Keratinocyte (primary cell): ENCODE data around the gene RAI14. TPM values are rescaled to one million over a fixed set of nuclear protein-coding genes. Genes with fewer than 3 reads are reported as not detected.

Source experiments
- DNase-seq: peaks from one replicate; pipeline ENCODE4 v3.0.0-alpha.2; 2011; ENCODE audit warnings: low read depth, missing footprints, low spot score
- FAIRE-seq: peaks from 2 replicates; lab custom pipeline; 2011; peaks lifted over from hg19 to GRCh38; lab: Jason Lieb, UNC
- H2AFZ ChIP-seq: 2 replicates; pipeline ENCODE4 v1.6.0; 2012; ENCODE audit warnings: low read length, control low read depth, inconsistent platforms; ENCODE audit not compliant: control insufficient read depth
- H3K27ac ChIP-seq: 2 replicates; pipeline ENCODE4 v1.5.1; 2011; ENCODE audit warnings: low read length; ENCODE audit not compliant: control insufficient read depth, insufficient read depth
- H3K27me3 ChIP-seq: 3 replicates; pipeline ENCODE4 v1.6.0; 2011; ENCODE audit warnings: low read length; ENCODE audit not compliant: control insufficient read depth, insufficient read depth; ENCODE audit errors: extremely low read depth
- H3K36me3 ChIP-seq, 2 experiments: 2 replicates in 1 of 2; 3 replicates in 1 of 2; pipeline ENCODE4 v1.5.1; 2011; ENCODE audit warnings: low read length in 2 of 2, mild to moderate bottlenecking in 1 of 2; ENCODE audit not compliant: control insufficient read depth in 2 of 2, insufficient read depth in 2 of 2; ENCODE audit errors: extremely low read depth in 1 of 2
- H3K4me1 ChIP-seq: 3 replicates; pipeline ENCODE4 v1.5.1; 2011; ENCODE audit warnings: low read length; ENCODE audit not compliant: control insufficient read depth, insufficient read depth; ENCODE audit errors: extremely low read depth
- H3K4me2 ChIP-seq: 3 replicates; pipeline ENCODE4 v1.6.0; 2011; ENCODE audit warnings: low read depth, low read length; ENCODE audit not compliant: control insufficient read depth, insufficient read depth; ENCODE audit errors: extremely low read depth
- H3K4me3 ChIP-seq, 3 experiments: fragments of 200-600 bp in 1 of 3; sonication (generic) in 1 of 3; 2 replicates in 2 of 3; 3 replicates in 1 of 3; pipeline ENCODE4 v1.5.1; 2011 to 2016; ENCODE audit warnings: low read length in 3 of 3, mild to moderate bottlenecking in 3 of 3, control low read depth in 2 of 3, inconsistent platforms in 1 of 3, low read depth in 1 of 3, mixed read lengths in 1 of 3, mixed run types in 1 of 3, moderate library complexity in 1 of 3; ENCODE audit not compliant: control insufficient read depth in 2 of 3, insufficient read depth in 2 of 3; ENCODE audit errors: extremely low read depth in 1 of 3
- H3K79me2 ChIP-seq: 2 replicates; pipeline ENCODE4 v1.6.0; 2012; ENCODE audit warnings: low read length; ENCODE audit not compliant: control insufficient read depth, insufficient read depth
- H3K9ac ChIP-seq: 3 replicates; pipeline ENCODE4 v1.6.0; 2011; ENCODE audit warnings: low read length; ENCODE audit not compliant: control insufficient read depth, insufficient read depth; ENCODE audit errors: extremely low read depth
- H3K9me1 ChIP-seq: 3 replicates; pipeline ENCODE4 v1.6.0; 2011; ENCODE audit warnings: low read length; ENCODE audit not compliant: control insufficient read depth, insufficient read depth; ENCODE audit errors: extremely low read depth
- H3K9me3 ChIP-seq: 2 replicates; pipeline ENCODE4 v1.5.1; 2012; ENCODE audit warnings: low read depth, low read length; ENCODE audit not compliant: control insufficient read depth
- H4K20me1 ChIP-seq: 3 replicates; pipeline ENCODE4 v1.6.0; 2011; ENCODE audit warnings: low read length; ENCODE audit not compliant: control insufficient read depth, insufficient read depth; ENCODE audit errors: extremely low read depth
- CTCF ChIP-seq, 3 experiments: IDR thresholded peaks in 1 of 3; conservative IDR thresholded peaks in 1 of 3; optimal IDR thresholded peaks in 1 of 3; 2 replicates in 2 of 3; 3 replicates in 1 of 3; pipeline versions ENCODE3 to v1.5.1; 2011; ENCODE audit warnings: low read length in 3 of 3, mild to moderate bottlenecking in 3 of 3, moderate library complexity in 2 of 3, control low read depth in 1 of 3, inconsistent platforms in 1 of 3; ENCODE audit not compliant: insufficient read depth in 2 of 3; ENCODE audit errors: extremely low read depth in 1 of 3
- EZH2 ChIP-seq: IDR thresholded peaks from one replicate; pipeline ENCODE4 v1.6.1; 2012; ENCODE audit warnings: inconsistent platforms, mild to moderate bottlenecking, low read length, moderate library complexity
- dilution Hi-C: fragments of 300-500 bp; cut with MboI; formaldehyde crosslinking; loops from one replicate; pipeline ENCODE4 v1.7.0; 2020; ENCODE audit warnings: low sequenced_read_pairs; ENCODE audit not compliant: extremely low pct_ligation_motif_present
- polyA minus RNA-seq, 3 experiments: library from RNA; depleted of rRNA, polyadenylated mRNA; stranded (reverse); fragments of >200 nt; gene quantifications; 1 replicate in 1 of 3; 2 replicates in 1 of 3; 3 replicates in 1 of 3; pipeline ENCODE4 v1.2.3, GENCODE V29; 2011
- polyA plus RNA-seq, 5 experiments: library from polyadenylated mRNA; depleted of rRNA in 3 of 5; stranded (reverse) in 3 of 5; stranded (forward) in 1 of 5; unstranded in 1 of 5; fragments of >200 nt; gene quantifications; 1 replicate in 1 of 5; 2 replicates in 3 of 5; 3 replicates in 1 of 5; pipeline versions ENCODE4 v1.2.1 to v1.2.3, GENCODE V29; 2011 to 2012; ENCODE audit warnings: missing spikeins in 2 of 5, low read depth in 1 of 5, low replicate concordance in 1 of 5

RAI14 gene
- polyA plus RNA-seq (31.4 to 37.6 TPM (median 31.9 TPM) in 3 replicates), polyA minus RNA-seq (80.6 to 150 TPM (median 93.5 TPM) in 3 replicates)
- 33.9 TPM for polyA plus RNA-seq (2011; ENCODE audit: low read depth)
- 29.6 and 33.6 TPM in 2 replicates for polyA plus RNA-seq (2011; cell fraction: cytosol; rRNA removed)
- polyA plus RNA-seq (2011; cell fraction: nucleus; rRNA removed): 35.5 and 37.1 TPM in 2 replicates
- polyA plus RNA-seq (2012; ENCODE audit: low replicate concordance): 10.5 and 39.8 TPM in 2 replicates
- 38.8 TPM for polyA minus RNA-seq (2011; cell fraction: cytosol; rRNA and poly(A)+ RNA removed)
- 16.4 and 37.4 TPM in 2 replicates for polyA minus RNA-seq (2011; cell fraction: nucleus; rRNA and poly(A)+ RNA removed)

- peak within 1 kb of the TSS; percentile 79 to 88 (median 80) for H3K4me3 ChIP-seq
- H3K9me3 ChIP-seq: no peaks in the 10 kb centered on the region
- H3K4me2 ChIP-seq: peak within 1 kb of the TSS; percentile 97
- H3K9ac ChIP-seq: peak within 1 kb of the TSS; percentile 78
- FAIRE-seq (no peak), DNase-seq (no peak)
- no peaks in the 10 kb centered on the region for H4K20me1 ChIP-seq
- H3K4me1 ChIP-seq: peaks cover 16% of the 10 kb centered on the region
- TF ChIP-seq EZH2 (no peak), CTCF (optimal IDR thresholded peaks at IDR 0.05 in 1 of 3, IDR thresholded peaks at IDR 0.05 in 1 of 3, conservative IDR thresholded peaks at IDR 0.05 in 1 of 3; ENCODE audit: extremely low read depth in 1 of 3, insufficient read depth in 2 of 3, low read length in 3 of 3) (peak in 1 of 3 experiments; percentile 39)
- dilution Hi-C loops: no loop called here
- peak within 1 kb of the TSS; percentile 81 for H2AFZ ChIP-seq
- H3K27ac ChIP-seq: peak within 1 kb of the TSS; percentile 62
- H3K36me3 ChIP-seq: no peaks in the 10 kb centered on the region
- H3K9me1 ChIP-seq: no peaks in the 10 kb centered on the region
- H3K27me3 ChIP-seq: no peaks in the 10 kb centered on the region
- peaks cover 36% of the 10 kb centered on the region for H3K79me2 ChIP-seq
Measured at GRCh38 chr5:34656001-34656699, at the start of gene RAI14. Gene RAI14, plus strand, starts transcription at chr5:34656328. Its CDS starts 30,592 bp downstream, at chr5:34686920.

GRCh38 chr5:34608368-34608767, 47.8 kb upstream of the RAI14 start:
- Histone ChIP-seq H3K36me3 (no peaks in the 10 kb centered on the region), H3K4me1 (peaks cover 35% of the 10 kb centered on the region), H3K9ac (no peak overlapping the region), H3K27me3 (no peaks in the 10 kb centered on the region), H3K4me3 (no peak overlapping the region), H3K9me1 (no peaks in the 10 kb centered on the region), H3K27ac (peak overlapping the region; percentile 85), H3K9me3 (no peaks in the 10 kb centered on the region), H3K4me2 (peak overlapping the region; percentile 93), H3K79me2 (no peaks in the 10 kb centered on the region), H4K20me1 (no peaks in the 10 kb centered on the region), H2AFZ (no peak overlapping the region)
- FAIRE-seq (no peak), DNase-seq (no peak)
- no peak for TF ChIP-seq CTCF (optimal IDR thresholded peaks at IDR 0.05 in 1 of 3, IDR thresholded peaks at IDR 0.05 in 1 of 3, conservative IDR thresholded peaks at IDR 0.05 in 1 of 3; ENCODE audit: extremely low read depth in 1 of 3, insufficient read depth in 2 of 3, low read length in 3 of 3)
- TF ChIP-seq EZH2: no peak
- dilution Hi-C loops: no loop called here
